Skeletal muscle tissue (tissue), 4 donors: ENCODE results near the gene MYD88. TPM values are rescaled to one million over a fixed set of nuclear protein-coding genes. Genes with fewer than 3 reads are reported as not detected.

Source experiments
- H3K27ac ChIP-seq: one replicate; pipeline ENCODE4 v1.7.0; 2013; ENCODE audit warnings: mild to moderate bottlenecking, low read depth, low read length, inconsistent platforms
- H3K27me3 ChIP-seq, 3 donors: one replicate each; pipeline ENCODE4 v1.7.0; 2013; ENCODE audit warnings: low read length in 3 of 3; ENCODE audit not compliant: control insufficient read depth in 3 of 3, insufficient read depth in 3 of 3
- H3K36me3 ChIP-seq, 3 donors: one replicate each; pipeline ENCODE4 v1.7.0; 2013; ENCODE audit warnings: low read length in 3 of 3; ENCODE audit not compliant: control insufficient read depth in 3 of 3, insufficient read depth in 3 of 3
- H3K4me1 ChIP-seq, 3 donors: one replicate each; pipeline ENCODE4 v1.7.0; 2013; ENCODE audit warnings: low read length in 3 of 3, mild to moderate bottlenecking in 3 of 3; ENCODE audit not compliant: control insufficient read depth in 3 of 3, insufficient read depth in 3 of 3
- H3K4me3 ChIP-seq, 3 donors: one replicate each; pipeline ENCODE4 v1.7.0; 2013; ENCODE audit warnings: low read length in 3 of 3
- H3K9ac ChIP-seq, 3 donors: one replicate each; pipeline ENCODE4 v1.7.0; 2013; ENCODE audit warnings: low read length in 3 of 3, mild to moderate bottlenecking in 3 of 3, moderate library complexity in 2 of 3, low read depth in 1 of 3
- H3K9me3 ChIP-seq, 3 donors: one replicate each; pipeline ENCODE4 v1.7.0; 2013; ENCODE audit warnings: low read length in 3 of 3; ENCODE audit not compliant: control insufficient read depth in 3 of 3
- total RNA-seq: library from RNA; depleted of rRNA; stranded (reverse); fragments of >200 nt; gene quantifications from one replicate; pipeline ENCODE4 v1.2.3, GENCODE V29; 2014
- donor health status: Osteomylitis.

The MYD88 gene
- total RNA-seq, 1 donor from 2014 or later = 5.2 TPM

DNA sequence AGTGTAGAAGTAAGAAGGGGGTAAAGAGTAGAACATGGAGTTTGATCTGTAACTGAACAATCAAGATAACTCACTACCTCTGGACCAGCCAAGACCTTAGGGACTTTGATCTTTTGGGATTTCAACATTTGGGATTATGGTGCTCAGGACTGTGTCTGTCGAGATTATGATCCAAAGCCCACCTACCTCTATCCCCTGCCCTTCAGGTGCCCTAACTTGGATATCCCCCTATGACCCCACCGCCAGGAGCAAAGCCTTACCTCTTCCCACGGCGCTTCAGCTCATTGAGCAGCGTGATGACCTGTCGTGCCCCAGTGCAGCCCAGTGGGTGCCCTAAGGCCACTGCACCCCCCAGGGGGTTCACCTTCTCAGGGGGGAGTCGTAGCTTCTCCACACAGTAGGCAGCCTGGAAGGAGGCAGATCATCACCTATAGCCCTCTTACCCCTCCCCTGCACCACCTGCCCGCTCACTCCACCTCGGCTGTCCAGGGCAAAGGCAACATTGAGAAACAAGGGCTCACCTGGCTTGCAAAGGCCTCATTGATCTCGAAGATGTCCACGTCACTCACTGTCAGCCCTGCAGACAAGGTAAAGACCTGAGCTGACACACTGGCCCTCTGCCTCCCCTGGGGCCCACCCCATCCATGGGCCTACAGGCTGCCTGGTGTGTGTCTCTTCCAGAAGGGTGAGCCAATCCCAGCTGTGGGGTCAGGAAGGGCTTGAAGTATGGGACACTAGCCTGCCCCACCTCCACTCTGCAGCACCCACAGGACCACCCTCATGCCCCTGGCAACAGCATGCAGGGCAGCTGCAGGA is 12.9 kb upstream of the MYD88 start:
- peaks cover 81 to 88% (median 82%) of the 10 kb centered on the region in 3 donors for H3K36me3 ChIP-seq
- no peak overlapping the region for H3K4me3 ChIP-seq
- H3K27ac ChIP-seq = no peak overlapping the region
- H3K9ac ChIP-seq = no peak overlapping the region
- peaks cover 0 to 3% (median 0%) of the 10 kb centered on the region in 3 donors for H3K4me1 ChIP-seq
- H3K27me3 ChIP-seq = no peaks in the 10 kb centered on the region
- H3K9me3 ChIP-seq = no peaks in the 10 kb centered on the region

DNA sequence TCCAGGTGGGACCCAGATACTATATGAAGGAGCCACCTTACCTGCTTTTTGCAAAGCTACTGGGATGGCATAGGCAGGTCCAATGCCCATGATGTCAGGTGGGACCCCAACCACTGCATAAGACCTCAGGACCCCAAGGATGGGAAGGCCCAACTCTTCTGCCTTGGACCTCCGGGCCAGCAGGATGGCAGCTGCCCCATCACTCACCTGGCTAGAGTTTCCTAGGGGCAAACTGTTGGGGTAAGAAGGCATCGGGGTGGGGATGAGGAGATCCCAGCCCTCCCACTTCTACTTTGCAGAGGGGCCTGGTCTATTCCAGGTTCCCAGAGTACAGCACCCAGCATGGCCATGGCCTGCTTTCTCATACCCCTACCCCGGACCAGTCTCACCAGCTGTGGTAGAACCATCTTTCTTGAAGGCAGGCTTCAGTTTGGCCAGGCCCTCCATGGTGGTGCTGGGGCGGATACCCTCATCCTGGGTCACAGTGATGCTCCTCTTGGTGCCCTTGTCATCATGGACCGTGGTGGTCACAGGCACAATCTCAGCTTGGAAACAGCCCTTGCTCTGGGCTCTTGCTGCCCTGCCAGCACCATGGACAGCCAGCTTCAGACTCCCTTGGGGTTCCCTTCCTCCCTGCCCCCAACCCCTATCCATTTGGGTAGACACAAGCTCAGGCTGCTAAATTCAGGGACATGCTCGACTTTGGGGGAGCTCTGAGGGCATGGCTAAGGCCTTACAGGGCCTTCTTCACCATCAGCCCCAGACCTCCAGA is 12.2 kb upstream of the MYD88 start:
- no peak overlapping the region for H3K4me3 ChIP-seq
- H3K4me1 ChIP-seq = peaks cover 0 to 8% (median 3%) of the 10 kb centered on the region in 3 donors
- H3K27ac ChIP-seq = no peak overlapping the region
- peaks cover 78 to 88% (median 81%) of the 10 kb centered on the region in 3 donors for H3K36me3 ChIP-seq
- H3K9me3 ChIP-seq = no peaks in the 10 kb centered on the region
- no peaks in the 10 kb centered on the region for H3K27me3 ChIP-seq
- H3K9ac ChIP-seq = no peak overlapping the region

DNA sequence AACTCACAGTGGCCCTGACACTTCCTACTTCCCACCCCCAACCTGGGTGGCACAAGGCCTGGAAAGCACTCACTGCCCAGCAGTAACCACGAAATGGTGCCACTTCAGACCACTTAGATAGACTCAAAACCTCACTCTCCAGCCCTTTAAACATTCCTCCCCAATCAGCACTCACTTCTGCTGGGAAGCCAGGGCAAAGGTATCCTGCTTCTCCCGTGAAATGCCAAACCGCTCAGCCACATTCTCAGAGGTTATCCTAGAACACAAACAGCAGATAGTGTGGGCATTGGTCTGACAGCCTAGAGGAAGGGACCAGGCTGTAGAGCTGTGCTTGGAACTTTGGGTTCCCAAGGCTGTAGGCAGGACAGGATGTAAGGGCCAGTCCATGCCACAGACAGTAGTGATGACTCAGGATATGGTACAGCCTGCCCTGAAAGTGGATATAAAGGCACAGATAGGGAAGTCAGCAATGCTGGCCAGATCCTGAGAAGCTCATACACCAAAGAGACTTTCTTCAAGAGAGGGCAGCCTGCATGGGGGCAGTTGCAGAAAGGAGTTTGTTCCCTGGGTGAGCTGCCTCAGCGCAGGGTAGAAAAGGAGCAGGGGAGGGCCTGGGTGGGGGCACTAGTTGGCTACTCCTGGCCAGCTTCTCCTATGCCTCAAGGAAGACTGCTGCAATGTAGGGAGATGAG is 10.7 kb upstream of the MYD88 start:
- Histone ChIP-seq H3K9me3 (no peaks in the 10 kb centered on the region), H3K9ac (no peak overlapping the region), H3K27me3 (no peaks in the 10 kb centered on the region), H3K4me1 (peaks cover 0 to 8% (median 3%) of the 10 kb centered on the region in 3 donors), H3K4me3 (no peak overlapping the region), H3K27ac (no peak overlapping the region), H3K36me3 (peaks cover 73 to 88% (median 80%) of the 10 kb centered on the region in 3 donors)

DNA sequence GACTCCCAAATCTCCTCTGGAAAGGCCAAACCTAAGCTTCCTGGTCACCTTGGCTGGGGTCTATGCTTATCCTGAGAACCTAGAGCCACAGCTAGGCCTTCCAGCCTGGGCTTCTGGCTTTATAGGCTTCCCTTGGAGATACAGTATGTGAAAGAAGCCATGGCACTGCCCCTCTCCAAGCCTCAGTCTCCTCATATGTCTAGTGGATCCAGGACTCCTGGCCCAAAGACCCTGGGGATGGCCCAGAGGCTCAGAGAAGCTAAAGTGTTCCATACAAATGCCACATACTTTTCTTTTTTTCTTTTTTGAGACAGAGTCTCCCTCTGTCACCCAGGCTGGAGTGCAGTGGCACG is 10.2 kb upstream of the MYD88 start:
- H3K4me3 ChIP-seq = no peak overlapping the region
- peaks cover 73 to 86% (median 81%) of the 10 kb centered on the region in 3 donors for H3K36me3 ChIP-seq
- H3K9ac ChIP-seq = no peak overlapping the region
- H3K27ac ChIP-seq = no peak overlapping the region
- H3K27me3 ChIP-seq = no peaks in the 10 kb centered on the region
- H3K9me3 ChIP-seq = no peaks in the 10 kb centered on the region
- peaks cover 0 to 8% (median 3%) of the 10 kb centered on the region in 3 donors for H3K4me1 ChIP-seq

DNA sequence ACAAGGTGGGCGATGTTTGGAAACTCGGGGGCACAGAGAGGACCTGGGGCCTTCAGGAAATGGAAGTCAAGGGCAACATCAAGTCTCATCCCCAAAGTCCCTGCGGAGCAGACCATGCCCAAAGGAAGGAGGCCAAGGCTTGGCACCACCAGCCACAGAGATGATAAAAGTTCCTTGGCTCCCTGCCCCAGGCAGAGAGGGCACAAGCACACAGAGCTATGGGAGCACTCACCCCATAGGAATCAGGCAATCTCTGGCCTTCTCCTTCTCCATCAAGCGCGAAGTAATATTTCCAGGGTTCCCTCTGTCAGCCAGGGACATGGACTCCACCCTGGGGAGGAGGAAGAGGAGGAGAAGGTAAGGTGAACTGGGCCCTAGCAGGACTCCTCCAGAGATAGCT is 9.4 kb upstream of the MYD88 start:
- Histone ChIP-seq H3K9me3 (no peaks in the 10 kb centered on the region), H3K4me3 (no peak overlapping the region), H3K36me3 (peaks cover 81 to 89% (median 88%) of the 10 kb centered on the region in 3 donors), H3K27me3 (no peaks in the 10 kb centered on the region), H3K9ac (no peak overlapping the region), H3K27ac (no peak overlapping the region), H3K4me1 (peaks cover 0 to 8% (median 3%) of the 10 kb centered on the region in 3 donors)

DNA sequence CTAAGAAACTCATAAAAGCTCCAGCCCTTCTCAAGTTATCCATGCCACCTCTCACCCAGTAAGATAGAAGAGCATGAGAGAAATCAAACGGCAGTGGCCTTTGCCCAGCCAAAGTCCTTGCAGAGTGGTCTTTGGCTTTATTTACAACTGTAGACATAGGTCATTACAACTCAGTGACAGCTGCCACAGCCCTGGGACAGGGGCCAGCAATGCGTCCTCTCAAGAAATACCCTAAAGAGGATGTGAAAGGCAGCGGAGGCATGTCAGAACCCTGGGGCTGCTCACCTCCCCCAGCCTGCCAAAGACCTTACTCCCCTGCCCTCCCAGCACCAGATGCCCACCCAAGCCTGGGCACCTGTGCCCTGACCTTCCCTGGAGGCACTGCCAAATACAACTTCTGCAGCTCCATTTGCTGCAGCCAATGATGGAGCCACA is 7.8 kb upstream of the MYD88 start:
- H3K27ac ChIP-seq = no peak overlapping the region
- H3K27me3 ChIP-seq = no peaks in the 10 kb centered on the region
- H3K9ac ChIP-seq = peak overlapping the region in 1 of 3 donors; percentile 28
- H3K4me3 ChIP-seq = no peak overlapping the region
- peaks cover 69 to 84% (median 81%) of the 10 kb centered on the region in 3 donors for H3K36me3 ChIP-seq
- no peaks in the 10 kb centered on the region for H3K9me3 ChIP-seq
- peaks cover 3 to 12% (median 11%) of the 10 kb centered on the region in 3 donors for H3K4me1 ChIP-seq

DNA sequence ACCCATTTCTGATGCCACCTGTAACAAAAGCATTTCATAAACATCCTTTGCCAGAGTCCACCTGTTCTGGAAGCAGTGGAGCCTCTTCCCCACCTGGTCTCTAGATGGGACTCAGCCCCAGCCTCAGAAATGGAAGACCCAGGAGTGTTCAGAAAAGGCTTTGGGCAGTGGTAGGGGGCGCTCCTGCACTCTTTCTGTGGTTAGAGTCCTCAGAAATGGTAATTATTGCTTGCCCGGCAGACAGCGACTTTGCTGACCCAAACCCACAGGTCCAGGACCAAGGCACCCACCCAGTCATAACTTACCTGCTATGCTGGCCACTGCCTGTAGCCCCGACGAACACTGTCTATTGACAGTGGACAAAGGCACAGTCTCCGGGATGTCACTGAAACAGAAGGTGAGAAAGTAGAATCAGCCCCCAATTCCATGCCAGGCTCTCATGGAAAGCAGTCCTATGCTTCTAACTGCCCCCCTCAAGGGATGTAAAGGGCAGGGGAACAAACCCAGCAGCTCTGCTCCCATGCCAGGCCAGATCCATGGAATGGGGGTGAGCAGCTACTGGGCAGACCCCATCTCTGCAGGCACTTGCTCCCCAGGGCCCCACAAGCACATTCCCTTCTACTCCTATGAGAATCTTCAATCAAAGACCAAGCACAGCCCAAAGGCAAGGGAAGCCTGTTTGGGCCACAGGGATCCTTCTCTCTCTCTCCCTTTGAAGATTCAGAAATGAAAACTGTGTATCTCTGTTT is 6.7 kb upstream of the MYD88 start:
- H3K27ac ChIP-seq = no peak overlapping the region
- H3K27me3 ChIP-seq = no peaks in the 10 kb centered on the region
- no peak overlapping the region for H3K9ac ChIP-seq
- no peak overlapping the region for H3K4me3 ChIP-seq
- H3K4me1 ChIP-seq = peaks cover 10 to 17% (median 16%) of the 10 kb centered on the region in 3 donors
- H3K36me3 ChIP-seq = peaks cover 57 to 73% (median 69%) of the 10 kb centered on the region in 3 donors
- H3K9me3 ChIP-seq = no peaks in the 10 kb centered on the region

DNA sequence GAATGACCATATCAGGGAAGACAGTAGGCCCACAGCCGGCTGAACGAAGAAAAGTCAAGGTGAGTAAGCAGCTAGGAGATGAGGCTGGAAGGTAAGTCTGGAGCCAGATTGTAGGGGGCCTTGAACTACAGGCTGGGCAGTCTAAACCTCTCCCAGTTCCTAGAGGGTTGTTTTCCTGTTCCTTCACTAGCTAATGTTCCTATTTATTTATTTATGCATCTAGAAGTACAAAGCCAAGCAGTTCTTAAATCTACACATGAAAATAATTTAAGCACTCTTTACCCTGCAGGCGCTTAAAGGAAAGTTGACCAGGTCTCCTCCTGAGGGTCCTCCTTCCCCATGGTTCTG is 5.3 kb upstream of the MYD88 start:
- Histone ChIP-seq H3K27ac (no peak overlapping the region), H3K36me3 (peaks cover 44 to 59% (median 55%) of the 10 kb centered on the region in 3 donors), H3K4me1 (peaks cover 17 to 25% (median 24%) of the 10 kb centered on the region in 3 donors), H3K4me3 (no peak overlapping the region), H3K9me3 (no peaks in the 10 kb centered on the region), H3K27me3 (no peaks in the 10 kb centered on the region), H3K9ac (no peak overlapping the region)

DNA sequence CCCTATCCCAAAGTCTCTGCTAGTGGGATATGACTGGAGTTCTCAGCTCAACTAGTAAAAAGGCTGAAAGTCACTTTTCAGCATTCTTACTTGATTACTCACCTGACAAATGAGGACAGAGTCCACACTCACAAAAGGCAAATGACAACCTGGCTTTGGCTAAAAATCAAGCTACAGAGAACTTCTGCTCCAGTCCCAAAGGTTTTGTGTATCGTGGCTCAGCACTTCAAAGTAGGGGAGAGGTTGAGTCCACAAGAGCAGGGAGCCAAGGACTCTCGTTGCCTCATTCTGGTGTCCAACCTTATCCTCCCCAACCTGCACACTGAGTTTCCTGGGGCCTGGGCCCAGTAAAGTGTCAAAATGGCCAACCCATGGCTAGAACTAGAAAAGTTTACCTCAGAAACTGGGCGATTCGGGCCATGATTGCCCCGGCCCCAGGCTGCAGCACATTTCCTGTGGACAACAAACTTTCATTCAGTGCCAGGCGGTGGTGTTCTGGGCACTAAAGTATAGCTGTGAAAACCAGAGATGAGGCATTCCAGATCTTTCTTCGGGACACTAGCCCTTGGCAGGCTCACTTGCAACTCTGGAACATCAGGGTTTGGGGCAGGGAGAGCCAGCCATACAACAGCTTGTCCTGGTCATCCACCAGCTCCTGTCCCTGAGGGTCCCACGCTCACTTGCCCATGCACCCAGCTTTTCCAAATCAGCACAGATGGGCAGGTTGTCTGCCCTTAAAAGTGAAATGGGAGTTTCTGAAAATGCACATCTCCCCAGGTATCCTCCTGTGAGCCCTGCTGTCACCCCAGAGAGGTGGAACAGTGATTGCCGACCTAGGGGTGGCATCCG is 4.7 kb upstream of the MYD88 start:
- no peak overlapping the region for H3K4me3 ChIP-seq
- no peaks in the 10 kb centered on the region for H3K9me3 ChIP-seq
- peaks cover 40 to 55% (median 52%) of the 10 kb centered on the region in 3 donors for H3K36me3 ChIP-seq
- no peaks in the 10 kb centered on the region for H3K27me3 ChIP-seq
- no peak overlapping the region for H3K27ac ChIP-seq
- H3K9ac ChIP-seq = no peak overlapping the region
- H3K4me1 ChIP-seq = peaks cover 19 to 29% (median 26%) of the 10 kb centered on the region in 3 donors
